Measurements from ENCODE around the gene MYL5.
"Not testable (repeated sequence)": the region's sequence is repeated elsewhere in the genome, so short reads cannot be mapped to it uniquely, and the experiment has no call there.

The MYL5 gene

GRCh38 chr4:657834-658667, 16.3 kb upstream of the MYL5 start:
- no peak for DNase-seq

DNA sequence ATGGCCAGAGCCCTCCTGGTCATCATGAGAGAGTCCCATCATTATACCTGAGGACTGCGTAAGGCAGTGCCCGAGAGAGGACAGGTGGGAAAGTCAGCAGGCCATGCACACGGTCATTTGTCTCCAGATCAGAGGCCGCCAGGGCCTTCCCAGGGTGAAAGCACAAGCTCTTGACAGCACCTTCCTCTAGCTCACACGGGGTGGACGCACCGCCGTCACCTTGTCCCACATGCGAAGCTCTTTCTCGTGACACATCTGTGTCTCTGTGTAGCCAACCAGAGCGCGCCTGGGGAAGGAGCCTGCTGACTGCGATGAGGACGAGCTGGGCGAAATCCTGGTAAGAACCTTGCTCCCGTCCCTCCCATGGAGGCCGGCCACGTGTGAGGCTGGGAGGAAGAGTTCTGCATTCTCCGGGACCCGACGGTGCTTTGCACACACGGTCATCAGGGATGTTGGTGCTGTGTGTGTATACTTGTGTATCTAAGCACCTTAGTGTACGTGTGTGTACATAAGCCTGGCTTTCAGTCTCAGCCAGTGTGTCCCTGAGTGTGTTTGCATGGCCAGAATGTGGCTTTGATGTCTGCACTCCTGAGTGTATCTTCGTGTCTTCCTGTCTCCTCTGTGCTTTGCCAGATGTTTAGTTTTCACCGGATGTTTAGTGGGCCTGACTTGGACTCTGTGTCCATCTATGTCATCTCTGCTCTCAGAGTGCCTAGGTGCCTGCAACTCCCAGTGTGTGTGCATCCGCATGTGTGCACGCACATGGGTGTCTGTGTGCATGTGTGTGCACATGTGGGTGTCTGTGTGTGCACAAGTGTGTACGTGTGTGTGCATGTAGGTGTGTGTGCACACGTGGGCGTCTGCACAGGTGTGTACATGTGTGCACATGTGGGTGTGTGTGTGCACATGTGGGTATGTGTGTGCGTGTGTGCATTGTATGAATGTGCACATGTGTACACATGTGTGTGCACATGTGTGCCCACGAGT, 15.4 kb upstream of the MYL5 start:
- DNase-seq, result no peak

- no peak for DNase-seq
These were observed 14.5 kb upstream of the MYL5 start for GRCh38 chr4:659851-660250.

- DNase-seq, result no peak
These were observed 13.9 kb upstream of the MYL5 start for GRCh38 chr4:660401-660800.

DNA sequence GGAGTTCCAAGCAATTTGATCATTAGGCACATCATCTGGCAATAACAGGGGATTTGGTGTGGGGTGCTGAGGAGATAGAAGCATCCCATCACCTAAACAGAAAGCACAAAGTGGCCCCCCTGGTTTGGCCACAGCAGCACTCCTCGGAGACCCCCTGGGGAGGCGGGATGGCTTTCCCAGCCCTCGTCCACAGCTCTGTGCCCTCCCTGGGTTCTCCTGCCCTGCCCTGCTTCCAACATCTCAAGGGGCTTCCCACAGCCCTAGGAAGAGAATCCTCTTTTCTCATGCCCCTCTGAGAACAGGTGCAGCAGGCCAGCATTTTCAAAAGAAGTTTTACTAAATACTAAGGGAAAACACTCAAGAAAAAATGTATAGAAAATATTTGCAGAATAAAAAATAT, 13.1 kb upstream of the MYL5 start:
- no peak for DNase-seq

GRCh38 chr4:661881-662761, 12.2 kb upstream of the MYL5 start:
- DNase-seq, result no peak

GRCh38 chr4:663046-663437, 11.3 kb upstream of the MYL5 start:
- DNase-seq, result no peak

- peak; percentile 16 for DNase-seq
These were observed 10.6 kb upstream of the MYL5 start for GRCh38 chr4:663438-664428.

GRCh38 chr4:664713-665231, 9.6 kb upstream of the MYL5 start:
- no peak for DNase-seq

DNA sequence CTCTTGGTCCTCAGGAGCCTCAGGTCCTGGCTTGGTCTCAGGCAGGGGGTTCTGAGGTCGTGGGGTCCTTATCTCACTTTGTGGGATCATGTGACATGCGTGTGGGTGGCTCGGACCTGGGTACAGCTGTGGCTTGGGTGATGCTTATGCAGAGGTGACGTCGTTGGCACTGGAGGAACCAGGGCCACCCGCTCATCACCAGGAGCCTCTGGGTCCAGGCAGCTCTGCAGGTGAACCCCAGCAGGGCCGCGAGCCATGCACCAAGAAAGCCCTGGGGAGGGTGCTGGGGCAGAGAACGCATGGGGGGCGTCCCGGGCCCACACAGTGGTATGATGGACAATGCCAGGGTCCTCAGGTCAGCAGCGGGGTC, 9.0 kb upstream of the MYL5 start:
- no peak for DNase-seq

DNA sequence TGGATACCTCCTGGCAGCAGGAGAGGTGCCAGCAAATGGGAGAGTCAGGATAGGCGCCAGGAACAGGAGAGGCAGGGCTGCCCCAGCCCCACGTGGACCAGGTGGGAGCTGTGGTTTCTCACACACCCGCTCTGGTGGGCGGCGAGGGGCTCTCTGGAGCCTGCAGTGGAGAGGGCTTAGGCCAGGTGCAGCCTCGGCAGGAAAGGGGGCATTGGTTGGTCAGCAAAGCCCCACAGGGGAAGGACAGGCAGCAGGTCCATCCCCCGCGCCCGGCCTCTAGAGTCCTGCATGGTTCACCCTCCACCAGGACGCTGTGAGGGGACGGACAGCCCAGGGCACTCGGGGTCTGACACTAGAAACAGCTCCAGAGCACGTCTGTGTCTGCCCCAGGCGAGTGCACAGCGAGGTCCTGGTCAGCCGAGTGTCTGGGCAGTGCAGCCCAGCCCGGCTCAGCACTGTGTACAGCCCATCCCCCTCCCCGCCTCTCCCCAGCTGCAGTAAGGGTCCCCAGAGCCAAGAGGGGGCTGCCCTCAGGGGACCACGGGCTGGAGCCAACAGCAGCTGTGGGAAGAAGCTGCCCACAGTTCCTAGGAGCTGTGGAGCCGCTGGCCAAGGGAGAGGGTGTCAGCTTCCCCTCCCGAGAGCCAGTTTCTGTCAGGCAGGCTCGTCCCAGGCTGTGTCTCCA, 8.4 kb upstream of the MYL5 start:
- no peak for DNase-seq

DNA sequence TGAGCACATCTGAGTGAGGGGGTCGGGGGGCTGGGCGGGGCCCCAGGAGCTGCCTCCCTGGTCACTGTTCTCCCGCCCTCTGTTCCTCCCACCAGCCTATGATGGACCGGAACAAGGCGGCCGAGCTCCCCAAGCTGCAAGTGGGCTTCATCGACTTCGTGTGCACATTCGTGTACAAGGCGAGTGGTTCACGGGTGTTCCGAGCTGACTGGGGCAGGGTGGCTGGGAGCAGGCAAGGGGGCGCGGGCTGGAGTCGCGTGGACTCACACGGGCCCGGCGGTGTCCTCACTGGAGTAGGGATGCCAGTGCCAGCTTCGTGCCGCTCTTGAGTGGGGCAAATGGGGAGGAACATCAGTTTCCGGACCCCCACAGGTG, 7.9 kb upstream of the MYL5 start:
- no peak for DNase-seq

- DNase-seq, result no peak
These were observed 7.4 kb upstream of the MYL5 start for GRCh38 chr4:666822-667544.

DNA sequence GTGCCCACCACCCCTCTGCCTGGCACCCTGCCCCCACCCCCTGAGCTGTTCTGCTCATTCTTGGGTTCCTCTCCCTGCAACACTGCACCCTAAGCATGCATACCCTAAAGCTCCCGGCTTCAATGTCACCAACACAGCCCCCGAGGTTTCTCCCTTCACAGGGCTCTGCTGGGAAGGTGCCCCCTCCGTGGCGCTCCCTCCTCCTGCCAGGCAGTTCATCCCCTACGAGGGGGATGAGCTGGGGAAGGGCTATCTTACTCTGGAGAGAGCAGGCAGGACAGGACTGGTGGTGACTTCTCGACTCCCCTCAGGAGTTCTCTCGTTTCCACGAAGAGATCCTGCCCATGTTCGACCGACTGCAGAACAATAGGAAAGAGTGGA, 6.8 kb upstream of the MYL5 start:
- no peak for DNase-seq

GRCh38 chr4:668219-668618, 6.1 kb upstream of the MYL5 start:
- not testable (repeated sequence) for DNase-seq

GRCh38 chr4:669806-670559, 4.4 kb upstream of the MYL5 start:
- DNase-seq, result not testable (repeated sequence)

- DNase-seq, result no peak
These were observed 2.6 kb upstream of the MYL5 start for GRCh38 chr4:671769-672168.

DNA sequence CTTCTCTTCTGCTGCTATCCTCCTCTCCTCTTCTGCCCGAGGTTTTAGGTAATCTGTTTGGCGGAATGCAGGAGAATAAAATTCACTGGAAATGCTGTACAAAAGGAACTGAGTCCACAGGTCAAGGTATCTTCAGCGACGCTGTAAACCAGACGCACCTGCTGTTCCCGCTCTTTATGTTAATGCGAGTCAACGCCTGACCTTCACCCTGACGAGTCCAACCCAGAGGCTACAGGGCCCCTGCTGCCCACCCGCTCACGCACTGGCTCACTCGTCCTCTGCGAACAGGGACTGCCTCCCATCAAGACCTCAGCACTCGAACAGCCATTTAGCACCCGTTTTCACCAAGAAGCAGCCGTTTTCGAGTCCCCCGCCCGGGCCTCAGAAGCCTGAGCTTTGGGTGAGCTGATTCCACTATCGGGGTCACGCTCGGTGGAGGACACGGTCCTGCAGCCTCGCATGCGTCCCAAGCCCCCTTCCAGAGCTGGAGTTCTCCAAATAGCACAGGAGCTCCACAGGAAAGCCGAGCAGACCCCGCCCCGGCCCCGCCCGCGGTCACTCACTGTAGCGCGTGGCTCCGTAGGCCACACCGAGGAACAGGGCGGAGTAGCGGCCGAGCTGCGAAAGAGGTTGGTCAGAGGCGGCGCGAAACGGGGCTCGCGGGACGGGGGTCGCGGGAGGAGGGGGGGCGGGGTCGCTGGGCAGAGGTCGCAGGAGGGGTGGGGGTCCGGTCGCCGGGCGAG, 822 bp upstream of the MYL5 start:
- DNase-seq, result no peak
